GM12891 (cell line): ENCODE data around the gene CTTN.

Experiments
- POLR2A ChIP-seq: IDR thresholded peaks from 2 replicates; pipeline ENCODE4 v1.6.1; 2011; ENCODE audit warnings: low read depth, low read length, control low read depth
- POLR2AphosphoS5 ChIP-seq: IDR thresholded peaks from 2 replicates; pipeline ENCODE4 v1.6.1; 2011; ENCODE audit warnings: low read depth, low read length, control low read depth
- TAF1 ChIP-seq: IDR thresholded peaks from 2 replicates; pipeline ENCODE4 v1.6.1; 2011; ENCODE audit warnings: low read depth, low read length, control low read depth

DNA sequence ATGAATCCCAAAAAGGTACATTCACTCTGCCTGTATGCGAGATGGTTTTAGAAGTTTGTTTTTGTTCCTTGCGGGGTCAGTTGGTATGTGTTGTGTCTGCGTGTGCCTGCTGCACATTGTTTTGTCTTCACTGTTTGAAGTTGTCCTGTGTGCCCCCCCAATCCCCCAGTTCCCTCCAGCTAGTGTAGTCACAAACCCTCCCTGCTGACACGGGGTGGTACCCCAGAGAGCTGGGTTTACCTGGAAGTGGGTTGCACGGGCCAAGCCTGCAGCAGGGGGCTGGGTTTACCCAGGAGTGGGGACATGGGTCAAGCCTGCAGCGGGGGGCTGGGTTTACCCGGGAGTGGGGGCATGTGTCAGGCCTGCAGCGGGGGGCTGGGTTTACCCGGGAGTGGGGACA, 22.2 kb downstream of the CTTN start:
- TF ChIP-seq POLR2A (no peak), POLR2AphosphoS5 (no peak), TAF1 (no peak)
